DOHH2 (cell line): Measurements from ENCODE around the gene EVC.

ENCODE experiments used
- CTCF ChIP-seq: fragments of 200-600 bp; sonication (generic); IDR thresholded peaks from one replicate; pipeline ENCODE4 v1.5.1; 2014; ENCODE audit warnings: antibody characterized with exemption, mild to moderate bottlenecking, low read depth, low read length; ENCODE audit not compliant: poor library complexity, severe bottlenecking
- EZH2phosphoT487 ChIP-seq: fragments of 200-600 bp; sonication (generic); IDR thresholded peaks from 2 replicates; pipeline ENCODE4 v1.6.1; 2017; ENCODE audit warnings: borderline replicate concordance, mild to moderate bottlenecking, antibody characterized with exemption, low read length, moderate library complexity, mixed read lengths

- TF ChIP-seq CTCF: no peak
- no peak for TF ChIP-seq EZH2phosphoT487
Observed at GRCh38 chr4:5810770-5811430, 99.9 kb downstream of the EVC start.
